ENCODE data around the gene KANSL1L.
"Not testable (repeated sequence)": the region's sequence is repeated elsewhere in the genome, so short reads cannot be mapped to it uniquely, and the experiment has no call there.

The KANSL1L gene

DNA sequence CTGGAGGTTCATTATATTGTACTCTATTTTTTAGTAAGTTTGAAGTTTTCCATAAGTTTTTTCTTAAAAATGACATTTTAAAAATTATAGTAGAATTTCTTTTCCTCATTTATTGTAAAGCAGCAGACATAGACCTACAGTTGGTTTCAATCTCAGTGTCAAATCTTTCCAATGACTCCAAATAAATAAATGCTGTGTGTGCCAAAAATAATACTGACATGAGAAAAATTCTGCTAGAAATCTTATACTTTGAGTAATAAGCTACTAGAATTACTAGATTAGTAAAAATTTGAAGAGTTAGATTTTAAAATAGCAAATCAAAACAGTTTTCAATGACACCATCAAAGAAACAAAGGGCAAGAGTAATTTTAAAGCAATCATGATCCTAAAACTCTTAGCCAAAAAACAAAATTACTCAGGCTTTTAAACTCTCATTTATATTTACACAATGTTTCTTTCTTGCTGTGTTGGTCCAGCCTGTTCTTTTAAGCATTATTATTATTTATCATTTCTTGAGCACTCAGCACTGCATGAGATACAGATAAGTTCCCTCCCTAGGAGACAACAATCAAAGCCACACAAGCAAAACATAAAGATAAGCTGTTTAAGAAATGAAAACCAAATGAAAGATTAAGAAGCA lies 8.3 kb upstream of the KANSL1L start:
- DNase-seq: no peak
- Mint-ChIP-seq H3K4me1 (peaks cover 12% of the 10 kb centered on the region), H3K36me3 (ENCODE audit: low read depth) (peaks cover 25% of the 10 kb centered on the region), H3K9me3 (peaks cover 27% of the 10 kb centered on the region), H3K27ac (no peak overlapping the region), H3K27me3 (ENCODE audit: low read depth, poor library complexity) (peaks cover 4% of the 10 kb centered on the region), H3K4me3 (no peak overlapping the region)
- TF ChIP-seq, protein P1, sequence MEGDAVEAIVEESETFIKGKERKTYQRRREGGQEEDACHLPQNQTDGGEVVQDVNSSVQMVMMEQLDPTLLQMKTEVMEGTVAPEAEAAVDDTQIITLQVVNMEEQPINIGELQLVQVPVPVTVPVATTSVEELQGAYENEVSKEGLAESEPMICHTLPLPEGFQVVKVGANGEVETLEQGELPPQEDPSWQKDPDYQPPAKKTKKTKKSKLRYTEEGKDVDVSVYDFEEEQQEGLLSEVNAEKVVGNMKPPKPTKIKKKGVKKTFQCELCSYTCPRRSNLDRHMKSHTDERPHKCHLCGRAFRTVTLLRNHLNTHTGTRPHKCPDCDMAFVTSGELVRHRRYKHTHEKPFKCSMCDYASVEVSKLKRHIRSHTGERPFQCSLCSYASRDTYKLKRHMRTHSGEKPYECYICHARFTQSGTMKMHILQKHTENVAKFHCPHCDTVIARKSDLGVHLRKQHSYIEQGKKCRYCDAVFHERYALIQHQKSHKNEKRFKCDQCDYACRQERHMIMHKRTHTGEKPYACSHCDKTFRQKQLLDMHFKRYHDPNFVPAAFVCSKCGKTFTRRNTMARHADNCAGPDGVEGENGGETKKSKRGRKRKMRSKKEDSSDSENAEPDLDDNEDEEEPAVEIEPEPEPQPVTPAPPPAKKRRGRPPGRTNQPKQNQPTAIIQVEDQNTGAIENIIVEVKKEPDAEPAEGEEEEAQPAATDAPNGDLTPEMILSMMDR (IDR thresholded peaks at IDR 0.05): no peak

- TF ChIP-seq, protein P1 (IDR thresholded peaks at IDR 0.05): no peak
- Mint-ChIP-seq H3K27ac (no peak overlapping the region), H3K27me3 (ENCODE audit: low read depth, poor library complexity) (peaks cover 4% of the 10 kb centered on the region), H3K36me3 (ENCODE audit: low read depth) (peaks cover 9% of the 10 kb centered on the region), H3K4me1 (peaks cover 14% of the 10 kb centered on the region), H3K9me3 (peaks cover 10% of the 10 kb centered on the region), H3K4me3 (no peak overlapping the region)
- no peak for DNase-seq
Measured at GRCh38 chr2:210177769-210178168, 6.6 kb upstream of the KANSL1L start.

GRCh38 chr2:210177115-210177514 lies 5.9 kb upstream of the KANSL1L start:
- H3K9me3 Mint-ChIP-seq; DNase-seq; H3K27ac Mint-ChIP-seq; H3K36me3 Mint-ChIP-seq (ENCODE audit: low read depth); H3K27me3 Mint-ChIP-seq (ENCODE audit: low read depth, poor library complexity); H3K4me3 Mint-ChIP-seq: not testable (repeated sequence)
- peaks cover 20% of the 10 kb centered on the region for H3K4me1 Mint-ChIP-seq

DNA sequence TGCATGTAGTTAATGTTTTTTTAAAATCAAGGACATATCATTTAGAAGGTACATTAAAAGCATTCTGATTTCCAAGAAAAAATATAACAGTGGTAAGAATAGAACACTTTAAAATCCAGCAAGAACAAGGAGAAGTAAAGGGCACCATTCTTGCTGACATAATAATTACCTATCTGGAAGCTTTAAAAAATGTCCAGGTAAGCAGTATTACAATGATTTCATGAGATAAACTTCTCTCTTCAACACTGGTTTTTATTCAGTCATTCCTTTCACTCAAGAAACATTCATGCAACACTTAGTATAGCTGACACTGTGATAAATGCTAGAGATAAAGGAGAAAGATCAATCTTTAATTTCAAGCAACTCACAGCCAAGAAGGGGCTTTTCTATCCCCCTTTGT lies 2.9 kb upstream of the KANSL1L start:
- no peak overlapping the region for H3K27ac Mint-ChIP-seq
- H3K4me1 Mint-ChIP-seq: peaks cover 25% of the 10 kb centered on the region
- no peak overlapping the region for H3K4me3 Mint-ChIP-seq
- no peaks in the 10 kb centered on the region for H3K36me3 Mint-ChIP-seq (ENCODE audit: low read depth)
- DNase-seq: no peak
- TF ChIP-seq, protein P1 (IDR thresholded peaks at IDR 0.05): no peak
- H3K27me3 Mint-ChIP-seq (ENCODE audit: low read depth, poor library complexity): no peaks in the 10 kb centered on the region
- H3K9me3 Mint-ChIP-seq: no peaks in the 10 kb centered on the region

GRCh38 chr2:210172219-210172575 lies 988 bp upstream of the KANSL1L start:
- Mint-ChIP-seq H3K27ac (peak overlapping the region; percentile 98), H3K4me3 (peak overlapping the region; percentile 89), H3K4me1 (peaks cover 38% of the 10 kb centered on the region), H3K36me3 (ENCODE audit: low read depth) (no peaks in the 10 kb centered on the region), H3K27me3 (ENCODE audit: low read depth, poor library complexity) (no peaks in the 10 kb centered on the region), H3K9me3 (no peaks in the 10 kb centered on the region)
- no peak for DNase-seq
- TF ChIP-seq, protein P1 (IDR thresholded peaks at IDR 0.05): no peak

DNA sequence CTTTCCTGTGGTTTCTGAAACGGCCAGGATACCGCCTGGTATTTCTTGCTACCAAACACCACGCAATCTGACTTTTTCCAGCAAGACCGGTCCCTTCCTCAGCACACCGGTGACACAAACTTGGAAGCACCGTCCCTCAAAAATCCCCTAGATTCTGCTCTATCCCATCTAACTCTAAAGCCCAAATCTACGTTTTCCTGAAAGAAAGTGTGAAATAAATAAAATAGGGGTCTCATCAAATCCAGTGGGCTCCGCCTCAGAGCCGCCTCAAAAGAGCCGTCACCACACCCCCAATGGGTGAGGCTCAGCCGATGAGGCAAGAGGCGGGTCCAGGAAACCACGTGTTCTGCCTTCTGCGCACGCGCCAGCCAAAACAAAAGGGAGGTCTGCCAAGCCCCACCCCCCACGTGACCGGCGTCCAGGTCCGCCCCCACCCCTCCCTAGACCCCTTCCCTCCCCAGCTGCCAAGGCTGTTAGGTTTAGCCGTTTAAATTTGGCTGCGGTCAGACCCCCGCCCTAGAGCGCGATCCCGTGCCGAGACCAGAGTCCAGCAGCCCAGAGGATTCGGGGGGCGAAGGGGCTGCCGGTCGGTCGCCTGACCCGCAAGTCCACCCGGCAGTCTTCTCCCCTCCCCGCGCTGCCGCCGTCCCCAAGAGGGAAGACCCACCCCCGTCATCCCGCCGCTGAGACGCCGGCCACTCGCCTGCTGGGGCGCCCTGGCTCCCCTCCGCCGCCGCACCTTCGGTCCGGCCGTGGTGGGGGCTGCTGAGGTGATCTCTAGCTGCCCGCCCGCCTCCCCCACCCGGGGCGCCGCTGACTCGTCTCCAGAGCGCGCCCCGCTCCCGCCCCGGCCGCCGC lies 534 bp downstream of the KANSL1L start:
- H3K4me1 Mint-ChIP-seq: peaks cover 38% of the 10 kb centered on the region
- H3K27ac Mint-ChIP-seq: peak overlapping the region; percentile 100
- no peaks in the 10 kb centered on the region for H3K36me3 Mint-ChIP-seq (ENCODE audit: low read depth)
- TF ChIP-seq, protein P1 (IDR thresholded peaks at IDR 0.05): no peak
- H3K27me3 Mint-ChIP-seq (ENCODE audit: low read depth, poor library complexity): no peaks in the 10 kb centered on the region
- no peaks in the 10 kb centered on the region for H3K9me3 Mint-ChIP-seq
- peak; percentile 98 for DNase-seq
- peak overlapping the region; percentile 99 for H3K4me3 Mint-ChIP-seq

Data from nephron progenitor cell (in vitro differentiated cells).